ENCODE results near the gene BMP5.

The BMP5 gene

GRCh38 chr6:55734256-55734655, 141.1 kb downstream of the BMP5 start:
- Histone ChIP-seq H3K27me3 (ENCODE audit: control insufficient read depth, low read length) (no peaks in the 10 kb centered on the region), H3K4me1 (ENCODE audit: control insufficient read depth, low read length) (no peaks in the 10 kb centered on the region), H3K27ac (ENCODE audit: low read depth, low read length) (no peak overlapping the region), H3K36me3 (ENCODE audit: control insufficient read depth, low read length) (no peaks in the 10 kb centered on the region), H3K4me2 (ENCODE audit: low read length) (no peak overlapping the region), H3F3A (ENCODE audit: control insufficient read depth, insufficient read depth) (no peaks in the 10 kb centered on the region), H3K9me2 (replicated peaks; ENCODE audit: control insufficient read depth, low read length) (no peaks in the 10 kb centered on the region; the same call in 1 of the 2 replicates), H3K9me3 (ENCODE audit: control insufficient read depth, insufficient read depth, low read length) (no peaks in the 10 kb centered on the region), H3K79me2 (ENCODE audit: control insufficient read depth, low read length) (no peaks in the 10 kb centered on the region), H3K4me3 (ENCODE audit: low read length) (no peak overlapping the region), H4K20me1 (ENCODE audit: control insufficient read depth, insufficient read depth, low read depth, low read length) (no peaks in the 10 kb centered on the region)
- TF ChIP-seq CTCF (IDR thresholded peaks at IDR 0.05; ENCODE audit: low read depth, low read length, poor library complexity, severe bottlenecking) (no peak), EZH2phosphoT487 (IDR thresholded peaks at IDR 0.05; ENCODE audit: borderline replicate concordance, low read length) (no peak)

GRCh38 chr6:55729665-55730064, 145.7 kb downstream of the BMP5 start:
- Histone ChIP-seq H3K36me3 (ENCODE audit: control insufficient read depth, low read length) (no peaks in the 10 kb centered on the region), H3K9me3 (ENCODE audit: control insufficient read depth, insufficient read depth, low read length) (no peaks in the 10 kb centered on the region), H3K79me2 (ENCODE audit: control insufficient read depth, low read length) (no peaks in the 10 kb centered on the region), H3K4me3 (ENCODE audit: low read length) (no peak overlapping the region), H4K20me1 (ENCODE audit: control insufficient read depth, insufficient read depth, low read depth, low read length) (no peaks in the 10 kb centered on the region), H3K27ac (ENCODE audit: low read depth, low read length) (no peak overlapping the region), H3K4me1 (ENCODE audit: control insufficient read depth, low read length) (no peaks in the 10 kb centered on the region), H3K27me3 (ENCODE audit: control insufficient read depth, low read length) (no peaks in the 10 kb centered on the region), H3F3A (ENCODE audit: control insufficient read depth, insufficient read depth) (no peaks in the 10 kb centered on the region), H3K9me2 (replicated peaks; ENCODE audit: control insufficient read depth, low read length) (no peaks in the 10 kb centered on the region; the same call in 1 of the 2 replicates), H3K4me2 (ENCODE audit: low read length) (no peak overlapping the region)
- no peak for TF ChIP-seq EZH2phosphoT487 (IDR thresholded peaks at IDR 0.05; ENCODE audit: borderline replicate concordance, low read length)
- no peak for TF ChIP-seq CTCF (IDR thresholded peaks at IDR 0.05; ENCODE audit: low read depth, low read length, poor library complexity, severe bottlenecking)

GRCh38 chr6:55726144-55726543, 149.2 kb downstream of the BMP5 start:
- no peaks in the 10 kb centered on the region for H3K27me3 ChIP-seq (ENCODE audit: control insufficient read depth, low read length)
- no peaks in the 10 kb centered on the region for H3F3A ChIP-seq (ENCODE audit: control insufficient read depth, insufficient read depth)
- H4K20me1 ChIP-seq (ENCODE audit: control insufficient read depth, insufficient read depth, low read depth, low read length), result no peaks in the 10 kb centered on the region
- no peak overlapping the region for H3K4me3 ChIP-seq (ENCODE audit: low read length)
- TF ChIP-seq CTCF (IDR thresholded peaks at IDR 0.05; ENCODE audit: low read depth, low read length, poor library complexity, severe bottlenecking) (no peak), EZH2phosphoT487 (IDR thresholded peaks at IDR 0.05; ENCODE audit: borderline replicate concordance, low read length) (no peak)
- no peak overlapping the region for H3K27ac ChIP-seq (ENCODE audit: low read depth, low read length)
- no peaks in the 10 kb centered on the region for H3K9me2 ChIP-seq (replicated peaks; ENCODE audit: control insufficient read depth, low read length)
- H3K4me1 ChIP-seq (ENCODE audit: control insufficient read depth, low read length), result no peaks in the 10 kb centered on the region
- H3K4me2 ChIP-seq (ENCODE audit: low read length), result no peak overlapping the region
- no peaks in the 10 kb centered on the region for H3K79me2 ChIP-seq (ENCODE audit: control insufficient read depth, low read length)
- H3K36me3 ChIP-seq (ENCODE audit: control insufficient read depth, low read length), result no peaks in the 10 kb centered on the region
- no peaks in the 10 kb centered on the region for H3K9me3 ChIP-seq (ENCODE audit: control insufficient read depth, insufficient read depth, low read length)

- no peaks in the 10 kb centered on the region for H3K27me3 ChIP-seq (ENCODE audit: control insufficient read depth, low read length)
- H3K4me2 ChIP-seq (ENCODE audit: low read length), result no peak overlapping the region
- H3K9me3 ChIP-seq (ENCODE audit: control insufficient read depth, insufficient read depth, low read length), result no peaks in the 10 kb centered on the region
- no peaks in the 10 kb centered on the region for H3K36me3 ChIP-seq (ENCODE audit: control insufficient read depth, low read length)
- no peaks in the 10 kb centered on the region for H4K20me1 ChIP-seq (ENCODE audit: control insufficient read depth, insufficient read depth, low read depth, low read length)
- no peaks in the 10 kb centered on the region for H3F3A ChIP-seq (ENCODE audit: control insufficient read depth, insufficient read depth)
- no peak for TF ChIP-seq EZH2phosphoT487 (IDR thresholded peaks at IDR 0.05; ENCODE audit: borderline replicate concordance, low read length)
- TF ChIP-seq CTCF (IDR thresholded peaks at IDR 0.05; ENCODE audit: low read depth, low read length, poor library complexity, severe bottlenecking), result no peak
- no peak overlapping the region for H3K4me3 ChIP-seq (ENCODE audit: low read length)
- H3K4me1 ChIP-seq (ENCODE audit: control insufficient read depth, low read length), result no peaks in the 10 kb centered on the region
- no peaks in the 10 kb centered on the region for H3K79me2 ChIP-seq (ENCODE audit: control insufficient read depth, low read length)
- H3K27ac ChIP-seq (ENCODE audit: low read depth, low read length), result no peak overlapping the region
- no peaks in the 10 kb centered on the region for H3K9me2 ChIP-seq (replicated peaks; ENCODE audit: control insufficient read depth, low read length)
These were observed 160.6 kb downstream of the BMP5 start for GRCh38 chr6:55714831-55715230.
